GM12892 (cell line): ENCODE measurements around the gene ZNF423.

Experiments
- DNase-seq: peaks from one replicate; pipeline ENCODE4 v3.0.0; 2011; ENCODE audit not compliant: insufficient read length
- FAIRE-seq: peaks from 2 replicates; lab custom pipeline; 2011; peaks lifted over from hg19 to GRCh38; lab: Jason Lieb, UNC
- POLR2A ChIP-seq: IDR thresholded peaks from 2 replicates; pipeline ENCODE4 v1.6.1; 2011; ENCODE audit warnings: low read depth, low read length, control low read depth
- POLR2AphosphoS5 ChIP-seq: IDR thresholded peaks from 2 replicates; pipeline ENCODE4 v1.6.1; 2011; ENCODE audit warnings: low read depth, low read length, control low read depth
- TAF1 ChIP-seq: IDR thresholded peaks from 2 replicates; pipeline ENCODE4 v1.6.1; 2011; ENCODE audit warnings: low read depth, mild to moderate bottlenecking, control low read depth, low read length, borderline replicate concordance

Gene ZNF423

GRCh38 chr16:49462362-49462988 lies 393.4 kb downstream of the ZNF423 start:
- DNase-seq (no peak), FAIRE-seq (no peak)
- TF ChIP-seq POLR2A (no peak), POLR2AphosphoS5 (no peak), TAF1 (no peak)

GRCh38 chr16:49461517-49461951 lies 394.4 kb downstream of the ZNF423 start:
- no peak for DNase-seq
- TF ChIP-seq TAF1 (no peak), POLR2A (no peak), POLR2AphosphoS5 (no peak)
- no peak for FAIRE-seq

- FAIRE-seq (no peak), DNase-seq (no peak)
- TF ChIP-seq POLR2AphosphoS5 = no peak
- TF ChIP-seq POLR2A = no peak
- TF ChIP-seq TAF1 = no peak
Measured at GRCh38 chr16:49460786-49461470, 395.0 kb downstream of the ZNF423 start.

DNA sequence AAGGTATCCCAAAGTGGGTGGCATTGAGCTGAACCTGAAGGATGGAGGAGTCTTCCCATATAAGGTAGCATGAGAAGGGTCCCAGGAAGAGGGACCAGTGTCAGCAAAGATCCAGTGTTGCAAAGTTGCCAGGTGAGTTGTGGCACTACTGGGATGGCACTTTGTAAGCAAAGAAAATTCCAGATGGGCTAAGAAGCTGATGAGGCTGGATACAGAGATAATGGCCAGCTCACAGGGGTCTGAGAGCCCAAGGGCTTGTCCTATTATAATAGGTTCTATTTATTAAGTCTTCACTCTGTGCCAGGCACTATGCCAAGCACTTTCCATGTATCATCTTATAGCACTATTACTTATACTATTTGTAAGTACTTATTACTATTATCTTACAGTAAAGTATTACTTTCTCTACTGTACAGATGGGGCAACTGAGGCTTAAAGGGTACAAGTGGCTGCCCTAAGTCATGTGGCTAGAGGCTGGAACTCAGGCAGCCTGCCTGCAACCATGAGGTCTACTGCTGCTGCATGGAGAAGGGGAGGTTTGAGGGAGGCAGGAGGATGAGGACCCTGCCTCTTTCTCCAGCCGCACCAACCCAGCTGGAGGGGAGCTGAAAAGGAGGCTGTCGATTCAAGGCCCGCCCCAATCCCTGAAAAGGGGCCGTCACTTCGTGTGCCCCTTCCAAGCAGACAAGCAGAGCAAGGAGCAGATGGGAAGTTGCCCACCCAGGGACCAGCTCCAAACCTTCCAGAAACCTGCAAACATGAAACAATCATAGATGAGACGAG lies 395.8 kb downstream of the ZNF423 start:
- TF ChIP-seq POLR2AphosphoS5 (no peak), TAF1 (no peak), POLR2A (no peak)
- FAIRE-seq (no peak), DNase-seq (no peak)

- no peak for TF ChIP-seq TAF1
- TF ChIP-seq POLR2A = no peak
- no peak for TF ChIP-seq POLR2AphosphoS5
- DNase-seq (no peak), FAIRE-seq (no peak)
Measured at GRCh38 chr16:49458656-49459445, 397.1 kb downstream of the ZNF423 start.

DNA sequence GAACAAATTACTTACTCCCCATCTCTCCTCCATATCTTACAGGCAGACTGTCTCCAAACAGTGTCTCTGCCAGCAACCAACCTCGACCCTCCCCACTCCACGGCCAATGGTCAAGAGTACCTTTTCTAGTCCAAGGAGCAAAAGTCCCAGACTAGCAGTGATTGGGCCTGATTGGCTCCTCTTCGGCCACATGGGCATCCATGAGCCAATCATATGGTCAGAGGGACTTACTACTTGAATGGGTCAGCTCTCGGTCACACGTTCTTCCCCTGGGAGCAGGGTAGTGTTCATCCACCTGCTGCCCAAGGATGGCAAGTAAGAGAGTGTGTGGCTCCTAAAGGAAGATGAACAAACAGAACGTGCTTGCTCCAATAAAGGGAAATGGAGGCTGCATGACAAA lies 397.7 kb downstream of the ZNF423 start:
- FAIRE-seq (no peak), DNase-seq (no peak)
- TF ChIP-seq POLR2A = no peak
- TF ChIP-seq TAF1 = no peak
- no peak for TF ChIP-seq POLR2AphosphoS5

DNA sequence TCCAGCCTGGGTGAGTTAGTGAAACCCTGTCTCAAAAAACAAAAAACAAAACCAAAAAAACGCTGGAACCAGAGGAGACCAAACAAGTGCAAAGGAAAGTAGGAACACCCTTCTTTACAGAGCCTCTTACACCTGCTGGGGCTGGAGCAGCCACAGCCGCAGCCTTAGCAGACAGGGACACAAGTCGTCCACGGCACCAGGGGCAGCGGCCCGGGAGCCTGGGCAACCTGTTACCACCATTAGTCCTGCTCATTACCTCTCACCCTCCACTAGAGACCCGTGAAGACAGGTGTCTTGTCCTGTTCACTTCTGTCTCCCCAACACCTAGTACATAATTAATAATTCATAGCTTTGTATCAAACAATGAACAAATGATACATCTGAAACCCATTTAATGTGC lies 398.7 kb downstream of the ZNF423 start:
- no peak for TF ChIP-seq TAF1
- no peak for TF ChIP-seq POLR2A
- DNase-seq (no peak), FAIRE-seq (no peak)

DNA sequence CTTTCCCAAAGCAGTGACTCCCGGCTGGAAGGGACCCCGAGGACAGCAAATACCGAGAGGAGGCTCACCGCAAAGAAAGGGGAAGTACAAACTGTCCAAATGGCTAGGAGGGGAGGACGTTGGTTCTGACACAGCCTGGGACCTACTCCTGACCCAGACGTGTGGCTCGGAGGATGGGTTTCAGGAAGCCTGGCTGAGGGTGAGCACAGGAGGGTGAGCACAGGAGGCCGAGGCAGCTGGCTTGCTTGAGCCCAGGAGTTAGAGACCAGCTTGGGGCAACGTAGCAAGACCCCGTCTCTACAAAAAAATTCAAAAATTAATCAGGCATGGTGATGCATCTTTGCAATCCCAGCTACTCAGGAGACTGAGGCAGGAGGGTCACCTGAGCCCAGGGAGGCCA lies 399.1 kb downstream of the ZNF423 start:
- no peak for FAIRE-seq

GRCh38 chr16:49455991-49456745 lies 399.7 kb downstream of the ZNF423 start:
- TF ChIP-seq POLR2A = no peak
- TF ChIP-seq POLR2AphosphoS5 = no peak
- FAIRE-seq (no peak), DNase-seq (no peak)

More for the DNA sequence above, 399.1 kb downstream of the ZNF423 start:
- DNase-seq = no peak
- no peak for TF ChIP-seq POLR2AphosphoS5
- TF ChIP-seq POLR2A = no peak
- TF ChIP-seq TAF1 = no peak

DNA sequence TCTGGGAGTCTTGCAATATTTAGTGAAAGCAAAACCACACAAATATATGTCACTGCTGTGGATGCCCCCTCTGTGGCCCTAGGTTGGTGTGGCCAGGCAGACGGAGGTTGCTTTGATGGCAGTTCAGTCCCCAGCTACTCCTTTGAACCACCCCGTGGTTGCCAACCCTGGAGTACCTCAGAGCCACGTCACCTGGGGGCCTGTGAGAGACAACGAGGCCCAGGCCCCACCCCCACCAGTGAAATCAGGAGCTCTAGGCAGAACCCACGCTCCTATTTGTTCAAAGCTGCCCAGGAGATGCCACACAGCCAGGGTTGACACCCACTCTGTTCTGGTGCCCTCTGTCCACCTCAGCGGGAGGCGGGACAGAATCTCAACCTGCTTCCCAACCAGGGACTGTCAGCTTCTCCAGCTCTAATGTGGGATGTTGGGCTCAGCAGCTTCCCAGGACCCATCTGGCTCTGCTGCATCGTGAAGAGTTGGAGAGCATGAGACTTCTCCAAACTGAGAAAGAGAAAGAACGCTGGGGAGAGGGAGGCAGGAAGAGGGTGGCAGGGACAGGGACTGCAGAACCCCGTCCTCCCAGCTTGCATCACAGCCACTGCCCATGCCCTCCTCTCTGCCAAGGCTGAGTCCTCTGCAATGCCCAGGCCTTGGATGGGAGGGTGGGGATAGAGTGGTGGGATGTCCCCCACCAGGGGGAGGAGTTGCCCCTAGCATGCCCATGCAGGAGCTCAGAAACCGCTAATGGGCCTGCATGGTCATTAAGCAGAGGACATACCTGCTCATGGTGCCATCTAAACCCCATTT lies 400.5 kb downstream of the ZNF423 start:
- TF ChIP-seq POLR2A (no peak), POLR2AphosphoS5 (no peak), TAF1 (no peak)
- FAIRE-seq = no peak
- DNase-seq = no peak
